NCI-H460 (cell line): Measurements from ENCODE around the gene MAML1. TPM values are rescaled to one million over a fixed set of nuclear protein-coding genes. Genes with fewer than 3 reads are reported as not detected.
A peak's percentile ranks its signal among the peaks of the same experiment; 100 is the strongest.
"Not testable (repeated sequence)": the region's sequence is repeated elsewhere in the genome, so short reads cannot be mapped to it uniquely, and the experiment has no call there.

ENCODE experiments used
- DNase-seq: peaks from one replicate; pipeline ENCODE4 v3.0.0-alpha.2; 2016; ENCODE audit warnings: low read depth; ENCODE audit errors: extremely low read depth
- total RNA-seq: library from RNA; depleted of rRNA; stranded (reverse); fragments of >200 nt; shearing (Covaris generic); gene quantifications from 2 replicates; pipeline ENCODE4 v1.2.3, GENCODE V29; 2014

Gene MAML1
- total RNA-seq, 1 experiment from 2014 or later = 13.0 TPM

DNA sequence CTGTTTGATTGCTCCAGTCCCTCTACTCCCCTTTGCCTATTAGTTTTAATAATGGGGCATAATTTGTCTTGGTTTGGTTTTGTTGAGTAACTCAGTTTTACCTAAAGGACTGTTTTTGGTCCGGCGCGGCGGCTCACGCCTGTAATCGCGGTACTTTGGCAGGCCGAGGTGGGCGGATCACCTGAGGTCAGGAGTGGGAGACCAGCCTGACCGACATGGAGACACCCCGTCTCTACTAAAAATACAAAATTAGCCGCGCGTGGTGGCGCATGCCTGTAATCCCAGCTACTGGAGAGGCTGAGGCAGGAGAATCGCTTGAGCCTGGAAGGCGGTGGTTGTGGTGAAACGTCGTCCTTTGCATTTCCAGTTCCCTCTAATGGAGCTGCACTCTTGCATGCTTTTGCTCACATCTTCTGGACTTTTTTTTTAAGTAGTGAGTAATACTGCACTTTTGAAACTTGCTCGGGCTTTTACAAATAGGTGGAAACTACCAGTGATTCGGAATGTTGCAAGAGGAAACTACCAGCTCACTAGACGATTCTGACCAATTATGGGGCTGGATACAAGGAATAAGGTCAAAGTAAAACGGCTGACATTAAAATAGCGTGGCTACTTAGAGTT, 721 bp upstream of the MAML1 start:
- DNase-seq = peak; percentile 57

- peak; percentile 8 for DNase-seq
Measured at GRCh38 chr5:179732918-179733771, 523 bp downstream of the MAML1 start.

- no peak for DNase-seq
Measured at GRCh38 chr5:179733772-179734126, 1.1 kb downstream of the MAML1 start.

DNA sequence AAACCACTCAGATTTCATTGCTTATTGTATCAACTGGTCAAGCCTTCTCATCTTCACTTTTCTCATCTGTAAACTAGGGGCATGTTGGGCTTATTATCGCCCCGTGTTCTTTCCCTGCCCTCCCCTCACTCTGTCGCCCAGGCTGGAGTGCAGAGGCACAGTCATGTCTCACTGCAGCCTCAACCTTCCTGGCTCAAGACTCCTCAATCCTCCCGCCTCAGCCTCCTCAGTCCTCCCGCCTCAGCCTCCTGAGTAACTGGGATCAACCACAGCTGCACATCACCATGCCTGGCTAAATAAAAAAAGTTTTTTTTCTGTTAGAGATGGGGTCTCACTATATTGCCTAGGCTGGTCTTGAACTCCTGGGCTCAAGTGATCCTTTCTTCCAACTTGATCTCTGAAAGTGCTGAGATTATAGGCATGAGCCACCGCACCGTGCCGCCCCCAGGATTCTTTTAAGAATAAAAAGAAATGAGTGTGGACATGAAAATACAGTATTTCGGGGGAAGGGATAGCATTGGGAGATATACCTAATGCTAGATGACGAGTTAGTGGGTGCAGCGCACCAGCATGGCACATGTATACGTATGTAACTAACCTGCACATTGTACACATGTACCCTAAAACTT, 2.0 kb downstream of the MAML1 start:
- DNase-seq = no peak

GRCh38 chr5:179738742-179739141, 6.1 kb downstream of the MAML1 start:
- no peak for DNase-seq

GRCh38 chr5:179744106-179744505, 11.5 kb downstream of the MAML1 start:
- not testable (repeated sequence) for DNase-seq

DNA sequence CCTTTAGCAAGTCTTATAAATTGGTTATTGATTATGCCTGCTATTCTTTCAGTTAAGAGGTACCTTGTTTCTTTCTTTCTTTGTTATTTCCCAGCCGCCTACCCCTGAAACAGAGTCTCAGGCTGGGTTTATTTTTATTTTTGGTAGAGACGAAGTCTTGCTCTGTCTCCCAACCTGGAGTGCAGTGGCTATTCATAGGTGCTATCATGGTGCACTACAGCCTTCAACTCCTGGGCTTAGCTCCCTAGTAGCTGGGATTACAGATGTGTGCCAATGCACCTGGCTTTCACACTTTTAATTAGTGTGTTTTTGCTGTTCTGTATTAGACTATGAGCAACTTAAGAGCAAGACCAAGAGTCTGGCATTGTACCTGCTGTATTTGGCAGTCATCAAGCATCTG, 14.2 kb downstream of the MAML1 start:
- no peak for DNase-seq

- DNase-seq = no peak
Measured at GRCh38 chr5:179747811-179748210, 15.2 kb downstream of the MAML1 start.

DNA sequence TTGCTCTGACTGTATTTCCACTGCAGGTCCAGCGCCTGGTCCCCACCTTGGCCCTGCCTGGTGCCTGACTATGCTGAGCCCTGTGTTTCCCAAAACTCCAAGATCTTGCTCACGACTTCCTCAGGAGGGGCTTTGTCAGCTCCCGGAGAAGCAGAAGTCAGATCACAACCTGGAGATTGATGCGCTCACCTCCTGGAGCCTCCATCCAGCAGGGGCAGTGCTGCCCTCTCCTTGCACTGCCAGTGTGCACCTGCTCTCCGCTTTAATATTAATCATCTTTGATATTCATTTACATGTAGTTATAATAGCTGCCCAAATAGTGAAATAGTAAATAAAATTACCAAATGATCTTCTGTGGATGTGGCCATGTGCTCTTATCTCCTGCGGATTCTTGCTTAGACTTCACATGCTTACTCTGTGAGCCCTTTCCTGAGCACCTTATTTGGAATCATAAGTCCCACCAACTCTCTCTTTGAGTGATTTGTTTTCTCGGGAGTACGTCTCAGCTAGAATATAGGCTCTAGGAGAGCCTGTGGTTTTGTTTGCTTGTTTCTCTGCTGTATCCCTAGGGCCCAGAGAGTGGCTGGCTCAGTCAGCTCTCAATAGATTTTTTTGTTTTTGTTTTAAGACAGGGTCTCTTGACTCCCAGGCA, 17.4 kb downstream of the MAML1 start:
- DNase-seq = no peak

GRCh38 chr5:179753971-179754370, 21.3 kb downstream of the MAML1 start:
- DNase-seq = no peak

GRCh38 chr5:179755022-179755421, 22.4 kb downstream of the MAML1 start:
- DNase-seq = no peak

GRCh38 chr5:179758955-179759354, 26.3 kb downstream of the MAML1 start:
- no peak for DNase-seq

DNA sequence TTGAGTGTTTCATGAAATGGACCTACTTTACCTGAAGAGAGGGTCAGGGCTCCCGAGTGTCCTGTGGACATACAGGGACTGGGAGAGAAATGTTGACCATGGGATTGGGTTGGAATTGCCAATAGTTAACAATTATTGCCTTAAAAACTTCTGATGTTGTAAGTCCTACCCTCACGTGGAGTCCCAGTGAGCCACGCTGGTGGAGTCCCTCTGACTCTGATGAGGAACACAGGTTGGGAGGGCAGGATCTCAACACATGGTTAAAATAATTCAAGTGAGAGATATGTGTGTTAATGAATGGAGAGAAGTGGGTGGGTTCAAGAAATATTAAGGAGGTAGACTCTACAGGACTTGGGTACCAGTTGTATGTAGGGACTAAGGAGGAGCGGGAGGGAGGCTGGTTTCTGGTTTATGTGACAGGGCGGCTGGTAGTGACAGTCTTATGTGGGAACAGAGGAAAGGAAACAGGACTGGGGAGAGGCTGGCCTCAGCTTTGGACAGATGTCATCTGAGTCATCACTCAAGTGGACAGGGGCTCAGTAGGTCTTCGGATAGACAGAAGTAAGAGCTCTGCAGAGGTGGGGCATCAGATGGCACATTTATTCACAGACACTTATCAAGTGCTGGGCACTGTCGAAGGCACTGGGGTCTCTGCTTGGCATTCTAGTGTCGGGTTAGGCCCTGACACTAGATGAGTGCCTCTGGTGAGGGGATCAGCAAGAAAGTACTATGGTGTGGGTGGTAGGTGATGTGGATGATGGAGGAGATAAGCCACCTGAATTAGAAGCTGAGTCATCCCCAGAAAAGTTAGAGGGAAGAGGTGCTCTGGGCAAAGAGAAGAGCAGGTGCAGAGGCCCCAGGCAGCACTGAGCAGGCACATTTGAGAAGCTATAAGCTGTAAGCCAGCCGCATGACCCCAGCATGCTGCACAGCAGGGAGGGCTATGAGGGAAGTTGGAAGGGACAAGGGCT, 27.2 kb downstream of the MAML1 start:
- no peak for DNase-seq

DNA sequence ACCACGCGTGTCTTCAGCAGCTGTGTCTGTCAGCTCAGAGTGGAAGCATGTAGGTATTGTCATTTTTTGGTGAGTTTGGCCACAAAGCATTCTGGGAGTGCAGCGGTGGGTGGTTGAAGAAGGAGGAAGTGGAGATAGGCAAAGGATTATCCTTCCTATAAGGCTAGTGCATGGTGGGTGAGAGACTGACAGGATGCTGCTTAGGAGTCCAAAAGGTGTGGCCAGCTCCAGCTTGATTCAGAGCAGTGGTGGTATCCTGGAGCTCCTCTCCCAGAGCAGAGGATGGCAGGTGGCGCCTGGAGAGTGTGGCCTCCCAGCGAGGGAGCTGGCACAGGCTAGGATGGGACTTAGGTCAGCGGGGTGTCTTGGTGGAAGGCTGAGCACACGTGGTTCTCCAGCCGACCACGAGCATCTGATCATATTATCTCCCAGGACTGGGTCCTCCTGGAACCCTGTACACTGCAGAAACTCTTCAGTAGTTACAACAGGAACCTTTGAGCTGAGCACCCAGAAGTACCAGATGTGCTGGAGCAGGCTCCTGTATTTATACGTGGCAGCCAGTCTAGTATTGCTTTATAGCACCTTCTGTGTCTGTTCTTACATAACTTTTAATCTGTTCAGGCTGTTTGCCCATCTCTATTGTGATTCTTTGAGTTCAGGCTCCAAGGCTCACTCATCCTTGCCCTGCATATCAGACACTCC, 29.6 kb downstream of the MAML1 start:
- no peak for DNase-seq

- DNase-seq = peak; percentile 5
Measured at GRCh38 chr5:179762781-179763176, 30.2 kb downstream of the MAML1 start.

- DNase-seq = peak; percentile 61
Measured at GRCh38 chr5:179763215-179763945, 30.8 kb downstream of the MAML1 start.

DNA sequence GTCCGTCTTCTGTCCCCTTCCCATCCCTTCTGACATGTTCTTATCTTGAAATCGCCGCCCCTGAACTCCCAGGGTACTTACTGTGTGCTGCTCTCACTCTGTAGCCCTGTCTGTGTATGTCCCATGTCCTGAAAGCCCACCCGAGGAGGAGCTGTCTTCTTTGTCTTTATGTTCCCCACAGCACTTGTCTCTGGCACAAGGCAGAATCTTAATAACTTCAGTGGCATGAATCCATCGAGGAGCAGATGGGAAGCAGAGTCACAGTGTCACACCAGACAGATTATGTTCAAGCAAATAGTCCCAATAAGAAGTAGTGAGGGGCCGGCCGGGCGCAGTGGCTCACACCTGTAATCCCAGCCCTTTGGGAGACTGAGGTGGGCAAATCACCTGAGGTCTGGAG, 31.4 kb downstream of the MAML1 start:
- DNase-seq = no peak

GRCh38 chr5:179765400-179765799, 32.8 kb downstream of the MAML1 start:
- DNase-seq = no peak
